ENCODE results near the gene TNFRSF17.

Gene TNFRSF17

GRCh38 chr16:12009462-12009861 is 44.5 kb downstream of the TNFRSF17 start:
- no peak for DNase-seq

- DNase-seq, result no peak
Observed at GRCh38 chr16:12009922-12010321, 44.9 kb downstream of the TNFRSF17 start.

GRCh38 chr16:12010388-12011251 is 45.6 kb downstream of the TNFRSF17 start:
- DNase-seq, result no peak

- DNase-seq, result no peak
Observed at GRCh38 chr16:12011565-12011964, 46.6 kb downstream of the TNFRSF17 start.

GRCh38 chr16:12016291-12016947 is 51.4 kb downstream of the TNFRSF17 start:
- DNase-seq, result no peak

GRCh38 chr16:12017558-12017957 is 52.5 kb downstream of the TNFRSF17 start:
- no peak for DNase-seq

All from NCI-H510A (cell line).